NCI-H524 treated with DMSO at 0.1 percent for 48 hours (cell line): ENCODE measurements around the gene PALLD.
A peak's percentile ranks its signal among the peaks of the same experiment; 100 is the strongest.

Experiments used
- DNase-seq: peaks from one replicate; lab custom pipeline; 2025; lab: John Stamatoyannopoulos, UW

Gene PALLD

GRCh38 chr4:168560184-168561180, 63.6 kb downstream of the PALLD start:
- DNase-seq, result no peak

GRCh38 chr4:168562041-168562571, 65.3 kb downstream of the PALLD start:
- DNase-seq, result no peak

GRCh38 chr4:168564023-168564422, 67.2 kb downstream of the PALLD start:
- DNase-seq, result no peak

- DNase-seq, result no peak
Measured at GRCh38 chr4:168565130-168565529, 68.3 kb downstream of the PALLD start.

GRCh38 chr4:168566726-168567125, 69.9 kb downstream of the PALLD start:
- no peak for DNase-seq

GRCh38 chr4:168569066-168569930, 72.4 kb downstream of the PALLD start:
- peak; percentile 36 for DNase-seq

GRCh38 chr4:168569931-168570276, 73.1 kb downstream of the PALLD start:
- DNase-seq, result no peak

GRCh38 chr4:168570466-168570865, 73.6 kb downstream of the PALLD start:
- no peak for DNase-seq

- DNase-seq, result no peak
Measured at GRCh38 chr4:168572002-168572401, 75.2 kb downstream of the PALLD start.

- DNase-seq, result no peak
Measured at GRCh38 chr4:168573870-168574269, 77.0 kb downstream of the PALLD start.

GRCh38 chr4:168574581-168575295, 77.9 kb downstream of the PALLD start:
- DNase-seq, result peak; percentile 24

- no peak for DNase-seq
Measured at GRCh38 chr4:168575473-168575872, 78.6 kb downstream of the PALLD start.

GRCh38 chr4:168577624-168578023, 80.8 kb downstream of the PALLD start:
- no peak for DNase-seq

- no peak for DNase-seq
Measured at GRCh38 chr4:168580228-168580627, 83.4 kb downstream of the PALLD start.

GRCh38 chr4:168584321-168584771, 87.5 kb downstream of the PALLD start:
- DNase-seq, result no peak

- no peak for DNase-seq
Measured at GRCh38 chr4:168585168-168586091, 88.6 kb downstream of the PALLD start.

GRCh38 chr4:168586926-168587325, 90.1 kb downstream of the PALLD start:
- no peak for DNase-seq

GRCh38 chr4:168587411-168588125, 90.7 kb downstream of the PALLD start:
- DNase-seq, result no peak

- DNase-seq, result no peak
Measured at GRCh38 chr4:168588916-168589531, 92.2 kb downstream of the PALLD start.

- DNase-seq, result no peak
Measured at GRCh38 chr4:168592676-168593075, 95.8 kb downstream of the PALLD start.
